ENCODE results near the gene PIGC.

The PIGC gene

DNA sequence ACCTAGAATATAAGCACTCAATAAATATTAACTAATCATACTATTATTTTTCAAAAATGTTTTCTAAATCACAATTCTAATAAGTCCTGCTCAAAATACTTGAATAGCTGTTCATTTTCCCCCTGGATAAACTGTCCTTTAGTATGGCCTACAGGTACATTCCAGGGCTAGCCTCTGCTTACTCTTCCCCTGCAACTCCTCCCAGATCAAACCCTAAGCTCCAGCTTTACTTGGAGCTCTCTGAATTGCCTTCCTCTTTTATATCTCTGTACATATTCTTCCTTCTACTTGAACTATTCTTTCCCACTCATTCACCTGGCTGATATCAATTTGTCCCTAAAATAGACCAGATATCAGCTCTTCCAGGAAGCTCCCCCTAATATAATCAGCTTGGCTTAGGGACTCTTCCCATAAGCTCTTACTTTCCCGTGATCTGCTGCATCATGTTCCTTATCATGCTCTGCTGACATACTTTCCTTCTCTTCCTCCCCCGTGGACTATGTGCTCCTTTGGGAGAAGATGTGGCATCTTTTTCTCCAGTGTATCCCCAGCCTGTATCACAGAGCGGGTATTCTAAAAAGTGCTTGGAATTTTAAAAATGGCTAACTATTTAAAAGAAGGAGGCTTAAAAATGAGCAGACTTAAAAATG, 43.1 kb upstream of the PIGC start:
- no peak for DNase-seq (ENCODE audit: extremely low spot score)
- POLR2A ChIA-PET: interaction anchor here (0.6 to 1.1 kb wide), 2 partner anchors 10 to 45 kb away, joined by 3 read pairs; no protein-coding TSS in a partner anchor
- CTCF ChIA-PET: interaction anchor here (0.5 kb wide), 1 partner anchor 936 kb away, joined by 3 read pairs; no protein-coding TSS in a partner anchor
- TF ChIP-seq TARDBP (IDR thresholded peaks at IDR 0.05) (no peak), ZNF384 (IDR thresholded peaks at IDR 0.05) (no peak), HDGF (IDR thresholded peaks at IDR 0.05; ENCODE audit: borderline replicate concordance) (no peak), FOXA1 (IDR thresholded peaks at IDR 0.05) (no peak), ARNT (IDR thresholded peaks at IDR 0.05) (no peak), BHLHE40 (IDR thresholded peaks at IDR 0.05; ENCODE audit: borderline replicate concordance) (no peak), CTBP1 (IDR thresholded peaks at IDR 0.05; ENCODE audit: borderline replicate concordance) (no peak)
- TF ChIP-seq, protein P1, sequence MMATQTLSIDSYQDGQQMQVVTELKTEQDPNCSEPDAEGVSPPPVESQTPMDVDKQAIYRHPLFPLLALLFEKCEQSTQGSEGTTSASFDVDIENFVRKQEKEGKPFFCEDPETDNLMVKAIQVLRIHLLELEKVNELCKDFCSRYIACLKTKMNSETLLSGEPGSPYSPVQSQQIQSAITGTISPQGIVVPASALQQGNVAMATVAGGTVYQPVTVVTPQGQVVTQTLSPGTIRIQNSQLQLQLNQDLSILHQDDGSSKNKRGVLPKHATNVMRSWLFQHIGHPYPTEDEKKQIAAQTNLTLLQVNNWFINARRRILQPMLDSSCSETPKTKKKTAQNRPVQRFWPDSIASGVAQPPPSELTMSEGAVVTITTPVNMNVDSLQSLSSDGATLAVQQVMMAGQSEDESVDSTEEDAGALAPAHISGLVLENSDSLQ (IDR thresholded peaks at IDR 0.05): no peak

- TF ChIP-seq FOXA1 (IDR thresholded peaks at IDR 0.05): no peak
- no peak for TF ChIP-seq ARNT (IDR thresholded peaks at IDR 0.05)
- no peak for TF ChIP-seq SUZ12 (IDR thresholded peaks at IDR 0.05)
- TF ChIP-seq ZNF384 (IDR thresholded peaks at IDR 0.05): no peak
- TF ChIP-seq ELF4 (IDR thresholded peaks at IDR 0.05): no peak
- TF ChIP-seq BHLHE40 (IDR thresholded peaks at IDR 0.05; ENCODE audit: borderline replicate concordance): no peak
- TF ChIP-seq TARDBP (IDR thresholded peaks at IDR 0.05): no peak
- no peak for TF ChIP-seq FOXM1 (IDR thresholded peaks at IDR 0.05; ENCODE audit: borderline replicate concordance)
- TF ChIP-seq FOXK2 (IDR thresholded peaks at IDR 0.05): no peak
- TF ChIP-seq, protein P1 (IDR thresholded peaks at IDR 0.05): no peak
- TF ChIP-seq NFRKB (IDR thresholded peaks at IDR 0.05): no peak
- TF ChIP-seq LEF1 (IDR thresholded peaks at IDR 0.05; ENCODE audit: borderline replicate concordance): no peak
- no peak for TF ChIP-seq CTBP1 (IDR thresholded peaks at IDR 0.05; ENCODE audit: borderline replicate concordance)
- POLR2A ChIA-PET: no interaction called here
- CTCF ChIA-PET: no interaction called here
- no peak for DNase-seq (ENCODE audit: extremely low spot score)
Measured at GRCh38 chr1:172485626-172486025, 41.8 kb upstream of the PIGC start.

- TF ChIP-seq NFRKB (IDR thresholded peaks at IDR 0.05): no peak
- ChIA-PET CTCF (no interaction called here), POLR2A (no interaction called here)
- no peak for DNase-seq (ENCODE audit: extremely low spot score)
Measured at GRCh38 chr1:172484252-172484651, 40.4 kb upstream of the PIGC start.

- CTCF ChIA-PET: no interaction called here
- DNase-seq (ENCODE audit: extremely low spot score): no peak
- POLR2A ChIA-PET: no interaction called here
- no peak for TF ChIP-seq ELF4 (IDR thresholded peaks at IDR 0.05)
- no peak for TF ChIP-seq FOXK2 (IDR thresholded peaks at IDR 0.05)
- no peak for TF ChIP-seq FOXA1 (IDR thresholded peaks at IDR 0.05)
- TF ChIP-seq ARNT (IDR thresholded peaks at IDR 0.05): no peak
- no peak for TF ChIP-seq CTBP1 (IDR thresholded peaks at IDR 0.05; ENCODE audit: borderline replicate concordance)
- TF ChIP-seq FOXM1 (IDR thresholded peaks at IDR 0.05; ENCODE audit: borderline replicate concordance): no peak
Measured at GRCh38 chr1:172483448-172483847, 39.6 kb upstream of the PIGC start.

DNA sequence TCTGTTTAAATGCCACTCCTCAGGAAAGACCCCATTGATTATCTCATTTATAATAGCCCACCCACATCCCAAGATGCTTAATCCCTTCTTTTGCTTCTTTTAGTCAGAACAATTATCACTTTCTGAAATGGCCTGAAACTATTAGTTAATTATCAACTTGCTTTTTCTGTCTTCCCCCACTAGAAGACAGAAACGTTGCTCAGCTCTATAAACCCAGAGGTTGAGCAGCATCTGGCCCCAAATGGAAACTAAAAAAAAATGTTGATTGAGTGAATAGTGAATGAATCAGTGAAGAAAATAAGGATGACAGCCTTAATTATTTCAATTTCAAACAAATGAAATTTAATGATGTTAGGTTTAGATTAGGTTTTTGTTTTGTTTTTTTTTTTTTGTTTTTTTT, 38.2 kb upstream of the PIGC start:
- CTCF ChIA-PET: no interaction called here
- TF ChIP-seq BHLHE40 (IDR thresholded peaks at IDR 0.05; ENCODE audit: borderline replicate concordance): no peak
- no peak for TF ChIP-seq NFRKB (IDR thresholded peaks at IDR 0.05)
- TF ChIP-seq FOXM1 (IDR thresholded peaks at IDR 0.05; ENCODE audit: borderline replicate concordance): no peak
- no peak for TF ChIP-seq FOXK2 (IDR thresholded peaks at IDR 0.05)
- TF ChIP-seq HDGF (IDR thresholded peaks at IDR 0.05; ENCODE audit: borderline replicate concordance): no peak
- TF ChIP-seq TARDBP (IDR thresholded peaks at IDR 0.05): no peak
- no peak for TF ChIP-seq CTBP1 (IDR thresholded peaks at IDR 0.05; ENCODE audit: borderline replicate concordance)
- TF ChIP-seq LEF1 (IDR thresholded peaks at IDR 0.05; ENCODE audit: borderline replicate concordance): no peak
- TF ChIP-seq ELF4 (IDR thresholded peaks at IDR 0.05): no peak
- no peak for TF ChIP-seq L3MBTL2 (conservative IDR thresholded peaks at IDR 0.05)
- no peak for TF ChIP-seq SUZ12 (IDR thresholded peaks at IDR 0.05)
- TF ChIP-seq ZNF384 (IDR thresholded peaks at IDR 0.05): no peak
- no peak for TF ChIP-seq FOXA1 (IDR thresholded peaks at IDR 0.05)
- TF ChIP-seq ARNT (IDR thresholded peaks at IDR 0.05): no peak
- TF ChIP-seq SP1 (IDR thresholded peaks at IDR 0.05): no peak
- TF ChIP-seq, protein P1 (IDR thresholded peaks at IDR 0.05): no peak
- POLR2A ChIA-PET: no interaction called here
- DNase-seq (ENCODE audit: extremely low spot score): no peak

- ChIA-PET CTCF (no interaction called here), POLR2A (no interaction called here)
- DNase-seq (ENCODE audit: extremely low spot score): no peak
- TF ChIP-seq LEF1 (IDR thresholded peaks at IDR 0.05; ENCODE audit: borderline replicate concordance): no peak
- no peak for TF ChIP-seq BHLHE40 (IDR thresholded peaks at IDR 0.05; ENCODE audit: borderline replicate concordance)
- no peak for TF ChIP-seq SUZ12 (IDR thresholded peaks at IDR 0.05)
- TF ChIP-seq SP1 (IDR thresholded peaks at IDR 0.05): no peak
- no peak for TF ChIP-seq ELF4 (IDR thresholded peaks at IDR 0.05)
- no peak for TF ChIP-seq FOXM1 (IDR thresholded peaks at IDR 0.05; ENCODE audit: borderline replicate concordance)
- TF ChIP-seq FOXA1 (IDR thresholded peaks at IDR 0.05): no peak
- TF ChIP-seq TARDBP (IDR thresholded peaks at IDR 0.05): no peak
- no peak for TF ChIP-seq FOXK2 (IDR thresholded peaks at IDR 0.05)
- TF ChIP-seq, protein P1 (IDR thresholded peaks at IDR 0.05): no peak
- TF ChIP-seq L3MBTL2 (conservative IDR thresholded peaks at IDR 0.05): no peak
- TF ChIP-seq CTBP1 (IDR thresholded peaks at IDR 0.05; ENCODE audit: borderline replicate concordance): no peak
- no peak for TF ChIP-seq NFRKB (IDR thresholded peaks at IDR 0.05)
- TF ChIP-seq HDGF (IDR thresholded peaks at IDR 0.05; ENCODE audit: borderline replicate concordance): no peak
- TF ChIP-seq ARNT (IDR thresholded peaks at IDR 0.05): no peak
- no peak for TF ChIP-seq ZNF384 (IDR thresholded peaks at IDR 0.05)
Measured at GRCh38 chr1:172480431-172480830, 36.6 kb upstream of the PIGC start.

Data from HEK293T (cell line).